ENCODE results near the gene MAST4.

Gene MAST4

DNA sequence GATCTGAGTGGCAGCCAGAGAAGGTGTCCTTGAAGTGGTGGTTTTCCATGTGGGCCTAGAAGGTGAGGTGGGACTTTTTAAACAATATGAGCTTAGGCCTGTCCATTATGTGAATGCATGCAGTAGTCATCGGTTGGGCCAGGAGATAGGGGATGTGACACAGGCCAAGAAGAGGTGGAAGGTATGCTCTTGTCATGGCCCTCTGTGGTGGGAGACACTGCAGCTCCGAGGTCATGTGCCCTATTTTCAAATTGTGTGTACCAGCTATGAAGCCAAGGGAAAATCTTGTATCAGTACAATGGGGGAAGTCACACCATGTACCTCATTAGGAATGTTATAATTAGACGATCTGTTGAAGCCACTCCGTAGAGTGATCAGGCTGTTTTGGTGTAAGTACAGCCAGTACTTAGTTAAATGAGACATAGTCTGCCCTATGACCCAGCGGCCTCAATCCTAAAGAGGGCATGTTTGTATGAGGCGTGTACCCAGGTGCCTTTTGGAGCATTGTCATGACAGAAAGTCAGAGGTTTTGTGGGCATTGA is 280.1 kb downstream of the MAST4 start:
- no peak for DNase-seq (ENCODE audit: low spot score)

DNA sequence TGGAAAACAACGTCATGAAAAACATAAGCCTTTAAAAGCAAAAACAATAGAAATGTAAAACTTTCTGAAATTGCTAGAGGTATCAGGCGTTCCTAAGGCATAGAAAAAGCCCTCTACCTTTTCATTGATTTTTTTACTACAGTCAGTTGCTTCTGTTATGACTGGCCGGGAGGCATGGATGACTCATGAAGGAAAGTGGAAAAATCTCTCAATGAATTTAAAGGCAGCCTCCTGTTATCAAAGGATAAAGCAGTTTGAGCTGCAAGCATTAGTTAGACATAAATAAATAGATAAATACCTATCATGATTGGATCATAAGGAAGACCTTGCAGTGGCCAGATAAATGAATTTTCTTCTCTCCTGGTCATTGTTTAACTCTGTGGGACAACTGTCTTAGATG is 281.6 kb downstream of the MAST4 start:
- no peak for DNase-seq (ENCODE audit: low spot score)

DNA sequence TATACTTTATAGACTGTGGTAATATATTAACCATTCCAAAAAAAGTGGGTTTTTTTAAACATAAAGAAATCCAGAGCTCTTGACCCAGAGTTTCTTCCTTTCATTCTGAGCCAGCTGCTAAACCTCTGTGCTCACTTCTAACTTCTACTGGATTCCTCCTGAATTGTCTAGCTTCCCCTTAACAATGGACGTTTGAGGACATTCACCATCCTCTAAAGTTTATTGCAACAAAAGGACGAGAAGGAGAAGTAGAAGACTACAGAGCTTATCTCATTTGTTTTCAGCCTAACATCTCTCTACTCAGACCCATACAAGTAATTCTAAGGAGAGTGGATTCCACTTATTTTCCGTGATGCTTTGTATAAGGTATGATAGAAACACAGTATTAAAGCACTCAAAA is 284.2 kb downstream of the MAST4 start:
- DNase-seq (ENCODE audit: low spot score) = no peak

DNA sequence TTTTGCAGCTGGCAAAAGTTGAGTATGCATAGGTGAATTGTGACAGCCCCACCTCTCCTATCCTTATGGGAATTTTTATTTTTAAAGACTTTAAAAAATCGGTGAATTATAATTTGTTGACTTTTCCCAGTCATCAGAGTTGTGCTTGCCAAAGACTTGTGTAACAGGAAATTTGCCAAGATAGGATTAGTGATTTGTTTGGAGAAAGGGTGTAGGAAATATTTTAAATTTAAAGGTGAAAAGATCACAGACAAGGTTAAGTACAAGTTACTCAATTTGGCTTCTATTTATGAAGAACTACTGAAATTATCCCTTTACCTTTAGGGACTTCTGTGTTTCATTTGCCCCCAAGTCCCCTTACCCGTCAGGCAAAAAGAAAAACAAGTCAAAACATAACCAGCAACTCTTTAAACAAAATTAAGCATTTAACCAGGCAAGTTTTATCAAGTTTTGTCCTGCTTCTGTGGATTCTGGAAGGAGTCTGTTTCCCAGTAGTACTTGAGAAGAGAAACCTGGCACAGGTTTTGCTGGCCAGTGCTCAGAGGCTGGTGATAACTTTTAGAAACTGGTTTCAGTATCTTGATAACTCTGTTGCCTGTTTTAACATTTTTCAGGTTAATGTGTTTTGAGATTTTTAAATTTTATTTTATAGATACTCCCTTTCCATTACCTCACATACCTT is 285.4 kb downstream of the MAST4 start:
- DNase-seq (ENCODE audit: low spot score) = no peak

DNA sequence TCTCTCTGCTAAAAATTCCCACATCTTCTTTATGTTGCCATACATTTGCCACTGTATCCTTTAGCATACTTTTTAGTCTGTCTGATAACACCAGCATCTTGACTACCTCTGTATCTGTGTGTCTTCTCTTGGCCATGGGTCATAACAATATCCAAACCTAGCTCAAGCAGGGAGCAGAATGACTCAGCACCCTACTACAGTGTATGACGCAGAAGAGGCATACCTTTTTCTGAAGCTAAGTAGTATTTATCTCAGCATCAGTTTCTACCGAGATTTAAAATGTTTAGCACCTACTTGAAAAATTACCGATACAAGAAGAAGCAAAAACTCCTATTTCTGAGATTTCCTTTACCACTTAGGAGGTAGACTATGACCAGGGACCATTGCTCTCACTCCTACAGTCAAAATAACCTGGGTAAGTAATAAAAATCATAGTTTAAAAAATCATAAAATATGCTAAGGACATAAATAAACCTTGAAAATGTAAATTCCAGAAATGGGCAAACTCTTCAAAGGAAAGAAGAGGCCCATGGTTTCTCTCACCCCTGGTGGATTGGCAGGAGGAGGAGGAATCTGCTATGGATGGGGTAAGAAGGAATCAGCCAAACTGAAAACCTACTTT is 286.5 kb downstream of the MAST4 start:
- no peak for DNase-seq (ENCODE audit: low spot score)

DNA sequence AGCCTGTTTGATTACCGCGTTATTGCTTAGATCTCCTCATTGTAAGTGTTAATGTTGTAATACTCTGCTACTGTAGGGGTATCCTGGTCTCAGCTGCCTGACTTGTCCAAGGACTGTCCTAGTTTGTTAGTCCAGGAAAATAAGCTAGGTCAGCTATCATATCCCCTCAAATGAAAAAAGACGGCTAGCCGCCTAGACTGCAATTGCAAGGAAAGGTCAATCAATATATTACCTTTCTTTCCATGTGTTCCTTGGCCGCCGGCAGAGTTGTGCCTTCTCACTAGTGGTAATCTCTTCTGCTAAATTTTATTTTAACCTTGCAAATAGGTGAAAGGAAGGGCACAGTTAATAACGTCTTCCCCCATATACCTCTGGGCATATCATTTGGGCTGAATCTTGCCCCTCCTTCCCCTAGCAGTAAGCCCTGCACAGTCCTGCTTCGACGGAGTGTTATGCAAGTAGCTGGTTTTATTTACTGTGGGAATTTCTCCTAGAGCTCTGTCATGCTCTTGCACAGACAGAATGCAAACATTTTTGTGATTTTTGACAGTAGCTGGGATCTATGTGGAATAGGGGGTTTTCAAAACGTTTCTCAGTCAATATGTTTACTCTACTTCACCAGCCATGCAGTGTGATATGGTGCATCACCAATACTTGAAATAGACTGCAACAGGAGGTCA is 288.5 kb downstream of the MAST4 start:
- DNase-seq (ENCODE audit: low spot score) = no peak

DNA sequence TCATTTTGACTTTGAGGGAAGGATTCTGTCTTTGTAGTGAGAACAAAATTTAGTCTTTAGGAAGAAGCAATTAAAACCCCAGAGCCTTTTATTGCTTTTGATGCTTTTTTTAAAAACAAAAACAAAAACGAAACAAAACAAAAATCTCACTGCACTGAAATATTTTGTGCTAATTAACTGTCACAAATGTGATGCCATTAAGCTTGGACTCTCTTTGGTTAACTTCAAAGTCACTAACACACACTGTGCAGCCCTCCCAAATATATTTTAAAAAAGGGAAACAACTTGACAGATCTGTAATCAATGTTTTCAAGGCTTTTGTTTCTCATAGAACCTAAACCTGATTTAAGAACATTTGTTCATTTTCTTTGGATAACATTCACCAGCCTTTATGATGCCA is 290.7 kb downstream of the MAST4 start:
- DNase-seq (ENCODE audit: low spot score) = no peak

DNA sequence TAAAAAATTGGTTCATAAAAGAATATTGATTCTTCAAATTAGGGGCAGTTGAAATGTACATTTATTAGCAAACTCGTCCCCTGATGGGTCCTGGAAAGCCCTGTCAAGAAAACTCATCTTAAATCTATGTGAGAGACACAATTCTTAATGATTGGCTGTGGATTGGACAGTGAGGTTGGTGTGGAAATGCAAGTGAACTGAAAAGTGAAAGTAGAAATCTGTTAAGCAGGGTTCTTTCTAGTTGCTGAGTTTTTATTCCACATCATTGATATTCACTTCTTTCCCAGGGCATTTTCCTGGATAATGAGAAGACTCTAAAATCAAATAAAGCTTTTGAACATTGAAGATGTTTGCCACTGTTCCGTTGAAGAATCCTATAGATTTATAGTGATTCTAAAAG is 292.4 kb downstream of the MAST4 start:
- DNase-seq (ENCODE audit: low spot score) = no peak

DNA sequence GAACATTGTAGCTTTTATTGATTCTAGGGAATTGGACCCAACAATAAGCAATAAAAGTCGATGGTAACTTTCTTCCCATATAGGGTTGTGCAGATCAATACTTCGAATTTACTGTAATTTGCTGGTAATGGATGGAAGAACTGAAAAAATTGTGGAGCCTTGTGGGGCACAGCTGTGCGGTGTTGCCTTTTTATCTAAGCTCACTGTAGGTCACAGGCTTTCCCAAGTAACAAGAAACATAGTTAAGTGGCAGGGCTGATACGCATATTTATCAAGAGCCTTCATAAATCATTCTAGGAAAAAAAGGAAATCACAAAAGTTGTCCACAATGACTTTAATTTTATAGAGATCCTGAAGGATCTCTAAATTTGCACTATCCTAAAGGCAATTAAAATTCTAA is 292.9 kb downstream of the MAST4 start:
- no peak for DNase-seq (ENCODE audit: low spot score)

DNA sequence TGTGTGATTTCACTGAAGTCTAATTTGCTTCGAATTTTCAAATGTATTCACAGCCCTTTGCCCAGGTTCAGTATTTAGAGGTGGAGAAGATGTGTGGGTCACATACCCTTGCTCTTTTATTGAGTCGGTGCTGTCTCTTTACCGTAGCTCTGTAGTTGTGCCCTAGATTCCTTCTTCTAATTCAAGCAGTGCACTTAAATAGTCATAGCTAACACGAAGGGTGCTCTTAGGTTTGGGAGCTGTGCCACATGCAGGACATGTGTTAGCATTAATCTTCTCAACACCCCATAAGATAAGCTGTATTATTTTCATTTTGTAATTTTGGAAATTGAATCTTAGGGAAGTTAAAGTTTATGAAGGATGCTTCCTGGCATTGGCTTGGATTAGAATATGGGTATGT is 293.3 kb downstream of the MAST4 start:
- DNase-seq (ENCODE audit: low spot score) = no peak

DNA sequence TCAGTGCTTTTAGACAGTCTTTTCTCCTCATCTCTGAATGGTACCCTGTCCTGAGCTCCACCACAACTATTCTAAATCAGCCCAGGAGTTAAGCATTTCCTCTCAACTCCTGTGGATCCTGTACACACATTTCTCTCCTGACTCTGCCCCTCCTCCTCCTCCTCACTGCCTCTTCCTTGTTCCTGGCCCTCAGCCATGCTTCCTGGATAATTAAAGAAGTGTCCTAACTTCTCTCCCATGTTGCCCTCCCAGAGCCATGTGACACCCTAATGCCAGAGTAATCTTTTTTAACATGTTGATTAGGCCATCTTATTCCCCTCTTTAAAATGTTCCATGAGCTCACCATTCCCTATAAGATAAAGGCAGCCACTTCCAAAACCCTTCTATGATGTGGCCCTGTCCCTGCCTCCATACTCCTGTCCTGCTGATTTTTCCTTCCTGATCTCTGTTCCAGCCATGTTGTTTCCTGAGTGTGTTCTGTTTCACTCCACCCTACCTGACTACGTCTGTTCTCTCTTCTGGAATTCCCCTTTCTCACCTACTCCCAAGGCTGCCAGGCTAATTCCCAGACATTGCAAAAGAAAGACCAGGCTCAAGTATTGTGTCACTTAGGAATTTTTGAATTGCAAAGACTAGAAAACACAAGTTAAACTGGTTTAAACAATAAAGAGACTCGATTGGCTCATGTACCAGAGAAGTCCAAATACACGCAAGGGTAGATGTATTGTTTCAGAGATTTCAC is 295.2 kb downstream of the MAST4 start:
- no peak for DNase-seq (ENCODE audit: low spot score)

DNA sequence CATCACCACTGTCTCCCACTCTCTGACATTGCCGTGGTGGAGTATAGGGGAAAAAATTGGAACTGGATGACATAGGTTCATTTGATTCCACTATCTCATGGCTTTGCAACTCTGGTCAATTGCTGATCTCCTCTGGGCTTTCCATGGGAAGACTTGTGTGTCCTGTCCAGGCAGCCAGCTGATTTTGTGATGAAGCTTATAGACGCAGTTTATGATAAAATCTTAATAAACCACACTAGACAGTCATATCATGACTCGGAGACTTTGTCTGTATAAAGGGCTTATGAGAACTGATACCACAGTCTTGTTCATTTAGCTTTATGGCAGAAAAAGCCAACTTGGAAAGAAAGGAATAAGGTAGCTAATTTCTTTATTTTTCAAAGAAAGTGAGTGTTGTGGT is 296.5 kb downstream of the MAST4 start:
- no peak for DNase-seq (ENCODE audit: low spot score)

DNA sequence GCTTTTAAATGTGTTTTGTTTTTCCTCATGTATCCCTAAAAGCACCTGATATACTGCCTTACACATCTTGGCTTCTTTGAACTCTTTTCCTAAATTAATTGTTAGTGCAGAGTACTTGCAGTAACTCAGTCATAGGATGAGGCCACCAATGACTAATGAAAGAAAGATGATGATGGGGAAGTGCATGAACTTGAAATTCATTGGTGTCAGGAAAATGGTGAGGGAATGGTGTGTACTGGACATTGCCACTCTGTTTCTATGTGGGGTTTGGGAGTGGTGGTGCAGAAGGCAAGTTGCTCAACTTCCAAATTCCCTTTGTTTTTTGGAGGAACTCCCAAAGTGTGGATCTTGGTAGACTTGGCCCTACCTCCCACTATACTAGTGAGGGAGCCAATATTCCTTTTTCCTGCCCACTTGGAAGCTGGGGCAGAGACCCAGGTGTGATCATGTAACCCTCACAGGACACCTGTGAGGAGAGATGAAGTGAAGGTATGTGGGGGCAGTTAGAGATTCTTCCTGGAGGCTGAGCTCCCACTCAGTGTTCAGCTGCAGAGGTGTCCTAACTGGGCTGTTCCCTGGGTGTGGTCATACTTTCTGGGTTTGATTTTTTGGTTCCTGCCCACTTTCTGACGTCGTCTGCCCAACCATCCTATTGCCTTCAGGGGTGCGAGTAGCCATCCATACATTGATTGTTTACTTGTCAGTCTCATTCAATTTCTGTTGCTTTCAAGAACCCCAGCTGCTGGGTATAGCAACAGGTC is 298.5 kb downstream of the MAST4 start:
- no peak for DNase-seq (ENCODE audit: low spot score)

DNA sequence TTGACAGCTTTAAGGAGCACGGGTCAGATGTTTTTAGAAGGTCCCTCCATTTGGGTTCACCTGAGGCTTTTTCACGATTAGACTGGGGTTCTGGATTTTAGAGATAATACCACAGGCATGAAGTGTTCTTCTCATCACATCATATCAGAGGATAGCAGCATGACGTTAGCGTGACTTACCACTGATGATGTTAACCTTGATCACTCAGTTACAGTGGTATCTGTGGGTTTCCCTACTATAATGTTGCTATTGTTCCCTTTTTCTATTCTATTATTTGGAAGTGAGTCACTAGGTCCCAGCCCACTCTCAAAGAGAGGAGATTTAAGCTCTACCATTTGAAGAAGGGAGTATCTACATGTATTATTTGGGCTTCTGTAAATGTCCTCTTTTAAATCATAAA is 300.0 kb downstream of the MAST4 start:
- no peak for DNase-seq (ENCODE audit: low spot score)

DNA sequence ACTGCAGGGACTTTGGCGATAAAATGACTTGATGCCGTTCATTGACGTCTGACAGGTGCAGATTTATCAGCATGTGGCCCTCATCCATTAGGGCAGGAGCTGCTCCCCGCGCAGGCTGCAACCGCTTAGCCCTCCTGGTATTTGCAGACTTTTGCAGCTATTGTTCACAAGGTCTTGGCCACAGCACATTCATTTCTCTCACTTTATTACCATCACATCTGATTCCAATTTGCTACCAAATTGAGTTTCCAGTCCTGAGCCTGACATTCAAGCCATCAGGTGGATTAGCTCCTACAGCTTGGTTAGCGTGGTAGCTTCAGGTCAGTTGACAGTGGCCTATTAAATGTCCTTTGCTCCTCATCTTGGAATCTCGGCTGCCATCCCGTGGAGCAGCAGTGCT is 301.2 kb downstream of the MAST4 start:
- no peak for DNase-seq (ENCODE audit: low spot score)

DNA sequence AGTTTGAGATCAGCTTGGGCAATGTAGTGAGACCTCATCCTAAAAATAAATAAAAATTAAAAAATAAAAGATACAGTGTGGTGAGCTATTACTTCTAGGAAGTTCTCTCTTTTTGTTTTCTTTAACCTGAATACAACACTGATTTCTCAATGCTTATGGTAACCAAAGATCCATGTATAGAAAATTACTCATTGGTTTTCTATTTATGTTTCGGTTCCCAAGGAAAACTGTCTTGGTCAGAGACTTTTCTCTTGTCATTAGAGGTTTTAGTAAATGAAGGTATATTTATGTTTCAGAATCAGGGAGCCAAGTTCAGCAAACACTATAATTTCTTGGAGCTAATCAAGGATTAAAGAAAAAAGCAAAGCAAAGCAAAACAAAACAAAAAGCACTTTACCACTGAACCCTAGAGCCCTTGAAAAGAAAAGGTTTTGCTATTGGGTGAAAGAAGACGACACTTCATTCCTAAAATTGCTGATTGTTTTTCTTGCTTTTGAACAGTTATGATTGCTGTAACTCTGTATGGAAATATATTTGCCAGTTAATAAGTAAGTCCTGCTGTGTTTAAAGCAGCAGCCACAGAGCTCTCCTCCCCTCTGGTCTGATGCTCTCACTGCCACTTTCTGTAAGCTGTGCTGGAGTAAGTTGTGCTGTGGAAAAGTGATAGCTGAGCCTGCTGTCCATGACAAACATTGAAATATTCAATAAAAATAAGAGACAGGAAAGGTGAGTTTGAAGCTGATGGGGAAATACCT is 302.2 kb downstream of the MAST4 start:
- no peak for DNase-seq (ENCODE audit: low spot score)

DNA sequence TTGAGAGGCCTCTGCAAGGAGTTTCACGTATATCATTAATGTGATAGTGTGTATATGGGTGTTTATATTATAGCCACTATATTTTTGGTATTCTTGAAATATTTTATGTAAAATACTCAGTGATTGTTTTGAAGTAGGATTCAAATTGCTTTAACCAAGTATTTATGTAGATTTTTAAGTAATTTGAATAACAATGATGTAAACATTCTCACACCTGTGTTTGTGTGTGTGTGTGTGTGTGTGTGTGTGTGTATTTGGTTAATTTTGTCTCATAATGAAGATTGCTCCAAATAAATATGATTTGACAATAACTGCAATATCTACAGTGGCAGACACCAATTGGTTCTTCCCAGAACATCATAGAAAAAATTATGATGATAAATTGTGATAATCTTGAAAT is 307.0 kb downstream of the MAST4 start:
- no peak for DNase-seq (ENCODE audit: low spot score)

DNA sequence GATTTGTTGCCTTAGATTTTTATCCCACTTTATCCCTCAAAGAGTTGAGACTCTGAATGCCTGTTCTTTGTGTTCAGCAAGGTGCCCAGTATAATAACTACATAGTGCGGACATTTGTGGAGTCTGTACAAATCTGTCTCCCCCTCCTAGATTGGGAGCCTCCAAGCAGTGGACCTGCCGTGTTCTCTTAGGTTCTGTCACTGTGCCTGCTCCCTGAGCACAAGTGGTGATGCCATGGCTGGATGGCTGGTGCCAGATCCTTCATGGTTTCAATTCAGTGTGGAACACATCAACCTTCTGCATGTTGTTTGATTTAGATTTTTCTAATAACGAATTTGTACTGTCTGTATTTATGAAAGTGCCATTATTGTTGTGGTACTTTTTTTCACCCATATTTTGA is 307.5 kb downstream of the MAST4 start:
- DNase-seq (ENCODE audit: low spot score) = no peak

DNA sequence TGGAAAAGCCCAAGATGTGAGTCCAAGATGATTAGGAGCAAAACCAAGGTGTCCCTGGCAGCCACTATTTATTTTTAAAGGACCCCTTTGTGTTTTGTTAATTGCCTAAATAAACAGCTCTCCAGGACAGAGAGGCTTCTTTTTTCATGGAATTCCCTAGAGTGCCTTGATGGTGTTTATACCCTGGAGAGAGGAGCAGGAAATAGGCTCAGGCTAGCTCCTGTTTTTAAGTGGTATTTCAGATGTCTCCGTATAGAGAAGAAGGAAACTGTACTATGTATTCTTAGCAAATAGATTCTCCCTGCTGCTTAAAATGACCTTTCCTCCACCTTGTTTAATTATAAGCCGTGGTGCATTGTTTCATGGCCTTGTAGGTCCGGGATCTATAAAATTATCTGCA is 308.0 kb downstream of the MAST4 start:
- DNase-seq (ENCODE audit: low spot score) = no peak

DNA sequence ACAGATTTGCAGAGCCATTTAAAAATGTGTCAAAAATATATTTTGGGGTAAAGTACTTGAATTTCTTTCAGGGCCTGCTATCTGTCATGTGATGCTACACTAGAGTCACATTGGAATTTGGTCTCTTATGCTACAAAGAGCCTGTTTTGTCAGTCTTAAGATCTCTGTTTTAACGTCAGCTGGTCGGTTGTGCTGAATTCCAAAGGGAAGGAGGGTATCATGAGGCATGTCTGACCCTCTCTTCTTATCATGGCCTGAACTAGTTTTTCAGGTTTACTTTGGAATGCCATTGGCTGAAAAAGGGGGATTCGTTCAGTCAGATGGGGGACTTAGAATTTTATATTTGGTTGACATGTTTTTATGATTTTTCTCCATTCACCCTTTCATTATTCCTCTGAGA is 309.8 kb downstream of the MAST4 start:
- DNase-seq (ENCODE audit: low spot score) = no peak

DNA sequence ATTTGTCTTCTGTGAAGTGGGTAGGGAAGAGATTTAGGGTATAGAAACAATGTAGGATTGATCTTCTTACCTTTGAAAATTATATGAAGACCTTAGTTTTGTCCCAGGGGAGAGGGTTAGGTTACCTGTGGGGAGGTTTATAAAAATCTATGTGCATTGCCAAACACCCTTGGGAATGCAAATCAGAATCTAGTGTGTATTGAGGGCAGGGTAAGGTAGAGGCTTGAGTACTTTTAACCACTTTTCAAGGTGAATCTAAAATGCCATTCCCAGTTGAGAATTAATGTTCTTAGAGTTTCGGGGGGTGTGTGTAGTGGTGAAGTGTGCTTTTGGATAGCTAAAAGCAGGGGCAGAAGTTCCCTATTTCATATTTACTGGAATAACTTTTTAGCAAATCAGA is 312.0 kb downstream of the MAST4 start:
- DNase-seq (ENCODE audit: low spot score) = no peak

Measured in NAMALWA (cell line).